GM12878 (cell line): Measurements from ENCODE around the gene MAMDC4. TPM values are rescaled to one million over a fixed set of nuclear protein-coding genes. Genes with fewer than 3 reads are reported as not detected.

Source experiments
- ATAC-seq: fragments of 200-7000 bp; cut with Tn5 transposase; 3 replicates; pipeline ENCODE4 v1.9.1; 2020; ENCODE audit warnings: mild to moderate bottlenecking, moderate library complexity
- BruUV-seq: library from RNA; stranded (reverse); fragments of 400-500 nt; replicated peaks from 2 replicates; lab custom pipeline; 2021; lab: Mats Ljungman, UMichigan
- CTCF ChIA-PET: fragments of 300-600 bp; sonication (Branson Sonifier 250); formaldehyde crosslinking; extraction: SDS; loops from one replicate; lab custom pipeline; 2021; ENCODE audit warnings: inconsistent platforms; lab: Yijun Ruan, JAX
- POLR2A ChIA-PET: fragments of 350-600 bp; formaldehyde crosslinking; extraction: SDS; loops from one replicate; lab custom pipeline; 2021; ENCODE audit warnings: inconsistent platforms; lab: Charles Lee
- RAD21 ChIA-PET: fragments of 300-600 bp; sonication (Branson Sonifier 250); formaldehyde crosslinking; loops from one replicate; lab custom pipeline; 2023; ENCODE audit warnings: antibody characterized with exemption; ENCODE audit not compliant: unreplicated experiment; lab: Charles Lee
- SMC1A ChIA-PET: fragments of 300-600 bp; sonication (Branson Sonifier 250); formaldehyde crosslinking; loops from one replicate; lab custom pipeline; 2023; ENCODE audit not compliant: unreplicated experiment, uncharacterized antibody; lab: Charles Lee
- DNase-seq: peaks from one replicate; pipeline ENCODE4 v3.0.0-alpha.2; 2011; ENCODE audit warnings: low read depth, low spot score
- FAIRE-seq: peaks from 3 replicates; lab custom pipeline; 2011; peaks lifted over from hg19 to GRCh38; lab: Jason Lieb, UNC
- H2AFZ ChIP-seq: 2 replicates; pipeline ENCODE4 v1.6.0; 2011; ENCODE audit warnings: low read depth, low read length, control low read depth; ENCODE audit not compliant: control insufficient read depth
- H3K27ac ChIP-seq: 2 replicates; pipeline ENCODE4 v1.5.1; 2011; ENCODE audit warnings: control low read depth; ENCODE audit not compliant: control insufficient read depth, insufficient read depth
- H3K27me3 ChIP-seq, 2 experiments: replicated peaks in 1 of 2; 2 replicates each; pipeline versions ENCODE4 v1.6.0 to v1.6.1; 2011; ENCODE audit warnings: low read length in 1 of 2; ENCODE audit not compliant: control insufficient read depth in 2 of 2, insufficient read depth in 2 of 2
- H3K36me3 ChIP-seq, 2 experiments: 2 replicates each; pipeline ENCODE4 v1.5.1; 2011; ENCODE audit warnings: low read length in 1 of 2; ENCODE audit not compliant: control insufficient read depth in 2 of 2, insufficient read depth in 2 of 2
- H3K4me1 ChIP-seq: 2 replicates; pipeline ENCODE4 v1.6.1; 2011; ENCODE audit warnings: mild to moderate bottlenecking, low read length, moderate library complexity, mixed read lengths; ENCODE audit not compliant: control insufficient read depth, insufficient read depth
- H3K4me2 ChIP-seq: 2 replicates; pipeline ENCODE4 v1.6.0; 2011; ENCODE audit warnings: control low read depth; ENCODE audit not compliant: control insufficient read depth, insufficient read depth
- H3K4me3 ChIP-seq: fragments of 200-600 bp; sonication (generic); 2 replicates; pipeline ENCODE4 v1.5.1; 2016
- H3K79me2 ChIP-seq: 2 replicates; pipeline ENCODE4 v1.6.0; 2011; ENCODE audit warnings: low read length; ENCODE audit not compliant: control insufficient read depth, insufficient read depth
- H3K9ac ChIP-seq: 2 replicates; pipeline ENCODE4 v1.8.0; 2011; ENCODE audit warnings: low read length, control low read depth, mixed read lengths; ENCODE audit not compliant: control insufficient read depth, insufficient read depth
- H3K9me3 ChIP-seq: replicated peaks from 3 replicates; pipeline ENCODE4 v1.5.1; 2011; ENCODE audit warnings: mild to moderate bottlenecking, low read length; ENCODE audit not compliant: control insufficient read depth, insufficient read depth
- H4K20me1 ChIP-seq: 2 replicates; pipeline ENCODE4 v1.6.0; 2011; ENCODE audit not compliant: control insufficient read depth, insufficient read depth
- BACH1 ChIP-seq: fragments of 450-650 bp; IDR thresholded peaks from 2 replicates; pipeline ENCODE4 v1.6.1; 2017; ENCODE audit warnings: mild to moderate bottlenecking, borderline replicate concordance
- EGR1 ChIP-seq, 2 experiments: IDR thresholded peaks; 1 replicate in 1 of 2; 2 replicates in 1 of 2; pipeline ENCODE4 v1.6.1; 2011 to 2012; ENCODE audit warnings: low read depth in 2 of 2, low read length in 2 of 2, borderline replicate concordance in 1 of 2, mild to moderate bottlenecking in 1 of 2, moderate library complexity in 1 of 2
- POLR2A ChIP-seq: IDR thresholded peaks from 2 replicates; pipeline ENCODE4 v1.6.1; 2011; ENCODE audit warnings: low read depth, mild to moderate bottlenecking, low read length
- WGBS: methylation state at CpG from one replicate; pipeline ENCODE4 v1.1.6; 2016; ENCODE audit warnings: low lambda C conversion rate; ENCODE audit not compliant: insufficient replicate concordance, insufficient coverage; ENCODE audit errors: missing lambda C conversion rate; 5-methylcytosine and 5-hydroxymethylcytosine counted together
- in situ Hi-C: fragments of 300-500 bp; cut with MboI; formaldehyde crosslinking; loops from 9 replicates; pipeline ENCODE4 v1.14.3; 2018; ENCODE audit warnings: mixed read lengths
- intact Hi-C: fragments of 100-400 bp; cut with micrococcal nuclease; formaldehyde crosslinking; loops from one replicate; pipeline ENCODE4 v1.14.2; 2022; ENCODE audit not compliant: unreplicated experiment
- polyA plus RNA-seq, 11 experiments: library from polyadenylated mRNA; depleted of rRNA in 4 of 11; unstranded in 6 of 11; stranded (reverse) in 5 of 11; fragments of >200 nt; fragmentation: Nextera tagmentation in 4 of 11; fragmentation: Illumina TruSeq in 1 of 11; extraction: Ambion mirVana in 4 of 11; extraction: Trizol in 1 of 11; gene quantifications; 1 replicate in 1 of 11; 2 replicates in 10 of 11; pipeline versions ENCODE4 v1.2.1 to v1.2.3, GENCODE V29; 2011 to 2016; ENCODE audit warnings: inconsistent platforms in 2 of 11, missing spikeins in 2 of 11, low read depth in 1 of 11
- total RNA-seq, 4 experiments: library from RNA; depleted of rRNA in 3 of 4; stranded (reverse); fragments of >200 nt in 3 of 4; fragmentation: Illumina TruSeq in 1 of 4; extraction: Trizol in 1 of 4; gene quantifications; 2 replicates each; pipeline versions ENCODE4 v1.2.1 to v1.2.3, GENCODE V29; 2013 to 2021
- TF ChIP-seq, protein P1 (sequence below): fragments of 450-650 bp; IDR thresholded peaks from 2 replicates; pipeline ENCODE4 v1.6.1; 2016; ENCODE audit warnings: mild to moderate bottlenecking, moderate library complexity, borderline replicate concordance

Gene MAMDC4
- total and polyA plus RNA-seq, 10 of the 15 experiments (the other 5 are each of a cell fraction or from before 2014, with no cell fraction given) = 0.22 to 5.7 (median 2.4) TPM; not detected in 1

DNA sequence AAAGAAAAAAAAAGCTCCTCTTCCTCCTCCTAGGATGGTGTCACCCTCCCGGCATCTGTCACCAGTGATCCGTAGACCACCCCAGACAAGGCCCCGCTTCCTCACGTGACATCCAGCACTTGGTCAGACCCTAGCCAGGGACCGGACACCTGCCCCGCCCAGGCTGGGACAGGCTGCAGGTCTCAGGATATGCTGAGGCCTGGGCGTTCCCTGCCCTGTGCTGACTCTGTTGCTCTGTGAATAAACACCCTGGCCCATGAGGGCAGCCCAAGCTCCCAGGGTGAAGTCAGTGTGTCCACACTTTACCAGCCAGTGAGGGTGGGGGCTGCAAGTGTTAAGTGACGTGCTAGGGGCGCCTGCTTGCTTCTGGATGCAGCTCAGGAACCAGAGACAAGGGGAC is 8.4 kb downstream of the MAMDC4 start:
- Histone ChIP-seq H3K9me3 (no peaks in the 10 kb centered on the region), H3K9ac (no peak overlapping the region), H3K4me1 (peaks cover 5% of the 10 kb centered on the region), H3K4me2 (no peak overlapping the region), H3K27me3 (no peaks in the 10 kb centered on the region), H3K27ac (no peak overlapping the region), H2AFZ (no peak overlapping the region), H3K4me3 (no peak overlapping the region), H3K36me3 (peaks cover 3 to 11% of the 10 kb centered on the region in 2 experiments; a peak in 3 of 4 replicates), H3K79me2 (peaks cover 14% of the 10 kb centered on the region), H4K20me1 (0 out of 2 replicates have a peak, but pooled peaks cover 2% of the 10 kb centered on the region)
- ATAC-seq = no peak
- no TSS peak for BruUV-seq
- intact Hi-C loops = no loop called here
- no peak for DNase-seq
- in situ Hi-C loops = no loop called here
- no peak for FAIRE-seq
- CTCF ChIA-PET = interaction anchor here (0.8 to 1.8 kb wide), 3 partner anchors 9 to 22 kb away, joined by 3 to 4 read pairs (median 4); partner anchors contain the start of gene AJM1
- TF ChIP-seq POLR2A (peak; percentile 44; the same call in 1 of the 2 replicates), BACH1 (no peak), EGR1 (IDR thresholded peaks at IDR 0.05; ENCODE audit: borderline replicate concordance in 1 of 2, low read depth in 2 of 2, low read length in 2 of 2) (no peak)
- TF ChIP-seq, protein P1, sequence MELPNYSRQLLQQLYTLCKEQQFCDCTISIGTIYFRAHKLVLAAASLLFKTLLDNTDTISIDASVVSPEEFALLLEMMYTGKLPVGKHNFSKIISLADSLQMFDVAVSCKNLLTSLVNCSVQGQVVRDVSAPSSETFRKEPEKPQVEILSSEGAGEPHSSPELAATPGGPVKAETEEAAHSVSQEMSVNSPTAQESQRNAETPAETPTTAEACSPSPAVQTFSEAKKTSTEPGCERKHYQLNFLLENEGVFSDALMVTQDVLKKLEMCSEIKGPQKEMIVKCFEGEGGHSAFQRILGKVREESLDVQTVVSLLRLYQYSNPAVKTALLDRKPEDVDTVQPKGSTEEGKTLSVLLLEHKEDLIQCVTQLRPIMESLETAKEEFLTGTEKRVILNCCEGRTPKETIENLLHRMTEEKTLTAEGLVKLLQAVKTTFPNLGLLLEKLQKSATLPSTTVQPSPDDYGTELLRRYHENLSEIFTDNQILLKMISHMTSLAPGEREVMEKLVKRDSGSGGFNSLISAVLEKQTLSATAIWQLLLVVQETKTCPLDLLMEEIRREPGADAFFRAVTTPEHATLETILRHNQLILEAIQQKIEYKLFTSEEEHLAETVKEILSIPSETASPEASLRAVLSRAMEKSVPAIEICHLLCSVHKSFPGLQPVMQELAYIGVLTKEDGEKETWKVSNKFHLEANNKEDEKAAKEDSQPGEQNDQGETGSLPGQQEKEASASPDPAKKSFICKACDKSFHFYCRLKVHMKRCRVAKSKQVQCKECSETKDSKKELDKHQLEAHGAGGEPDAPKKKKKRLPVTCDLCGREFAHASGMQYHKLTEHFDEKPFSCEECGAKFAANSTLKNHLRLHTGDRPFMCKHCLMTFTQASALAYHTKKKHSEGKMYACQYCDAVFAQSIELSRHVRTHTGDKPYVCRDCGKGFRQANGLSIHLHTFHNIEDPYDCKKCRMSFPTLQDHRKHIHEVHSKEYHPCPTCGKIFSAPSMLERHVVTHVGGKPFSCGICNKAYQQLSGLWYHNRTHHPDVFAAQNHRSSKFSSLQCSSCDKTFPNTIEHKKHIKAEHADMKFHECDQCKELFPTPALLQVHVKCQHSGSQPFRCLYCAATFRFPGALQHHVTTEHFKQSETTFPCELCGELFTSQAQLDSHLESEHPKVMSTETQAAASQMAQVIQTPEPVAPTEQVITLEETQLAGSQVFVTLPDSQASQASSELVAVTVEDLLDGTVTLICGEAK = no peak
- whole genome bisulfite sequencing = 90% methylated on average over 9 of the region's 9 CpGs
- RAD21 ChIA-PET = no interaction called here
- SMC1A ChIA-PET = no interaction called here
- POLR2A ChIA-PET = interaction anchor here (0.5 to 1.1 kb wide), 2 partner anchors 18 to 71 kb away, joined by 3 to 4 read pairs; partner anchors contain the start of gene AJM1
